ENCODE data around the gene ST14. TPM values are rescaled to one million over a fixed set of nuclear protein-coding genes. Genes with fewer than 3 reads are reported as not detected.

The ST14 gene
- total and polyA plus RNA-seq, 12 donors: 0.30 to 5.7 (median 0.67) TPM

- 74 to 77% methylated on average over 1 of the region's 1 CpG for whole genome bisulfite sequencing, 2 donors
Observed at GRCh38 chr11:130151196-130151595, 8.4 kb upstream of the ST14 start.

GRCh38 chr11:130156108-130157022 lies 3.2 kb upstream of the ST14 start:
- no peak for TF ChIP-seq CTCF (IDR thresholded peaks at IDR 0.05)
- DNase-seq (no peak), ATAC-seq (peak in 1 of 8 donors; percentile 42)
- Histone ChIP-seq H3K36me3 (no peaks in the 10 kb centered on the region), H3K27me3 (peaks cover 12 to 39% (median 30%) of the 10 kb centered on the region in 7 donors), H3K4me3 (no peak overlapping the region), H3K27ac (no peak overlapping the region), H3K4me1 (peaks cover 0 to 38% (median 10%) of the 10 kb centered on the region in 9 donors), H3K9me3 (no peaks in the 10 kb centered on the region)
- 87 to 90% methylated on average over 11 of the region's 11 CpGs for WGBS, 2 donors
- intact Hi-C loops (cut with DNase I): no loop called here

More at GRCh38 chr11:130151196-130151595, 8.4 kb upstream of the ST14 start:
- Histone ChIP-seq H3K27me3 (no peaks in the 10 kb centered on the region), H3K4me1 (peaks cover 3 to 35% (median 9%) of the 10 kb centered on the region in 9 donors), H3K9me3 (no peaks in the 10 kb centered on the region), H3K4me3 (no peak overlapping the region), H3K27ac (no peak overlapping the region), H3K36me3 (peaks cover 0 to 9% (median 0%) of the 10 kb centered on the region in 9 donors)
- DNase-seq: no peak
- intact Hi-C loops (cut with DNase I): no loop called here
- no peak for ATAC-seq
- no peak for TF ChIP-seq CTCF (IDR thresholded peaks at IDR 0.05)

- peaks cover 0 to 46% (median 10%) of the 10 kb centered on the region in 9 donors for H3K4me1 ChIP-seq
- no peak for DNase-seq
- H3K27ac ChIP-seq: no peak overlapping the region
- peaks cover 12 to 45% (median 34%) of the 10 kb centered on the region in 7 donors for H3K27me3 ChIP-seq
- ATAC-seq: no peak
- 79 to 81% methylated on average over 8 of the region's 8 CpGs for WGBS, 2 donors
- TF ChIP-seq CTCF (IDR thresholded peaks at IDR 0.05): no peak
- no peaks in the 10 kb centered on the region for H3K9me3 ChIP-seq
- H3K36me3 ChIP-seq: no peaks in the 10 kb centered on the region
- intact Hi-C loops (cut with DNase I): no loop called here
- no peak overlapping the region for H3K4me3 ChIP-seq
Observed at GRCh38 chr11:130157101-130157500, 2.5 kb upstream of the ST14 start.

- H3K4me3 ChIP-seq: no peak overlapping the region
- no peaks in the 10 kb centered on the region for H3K9me3 ChIP-seq
- H3K36me3 ChIP-seq: no peaks in the 10 kb centered on the region
- peaks cover 12 to 50% (median 37%) of the 10 kb centered on the region in 7 donors for H3K27me3 ChIP-seq
- ATAC-seq: no peak
- H3K27ac ChIP-seq: no peak overlapping the region
- WGBS, 2 donors: 79 to 86% methylated on average over 3 of the region's 3 CpGs
- TF ChIP-seq CTCF (IDR thresholded peaks at IDR 0.05): no peak
- DNase-seq: no peak
- intact Hi-C loops (cut with DNase I): no loop called here
- H3K4me1 ChIP-seq: peaks cover 0 to 53% (median 10%) of the 10 kb centered on the region in 9 donors
Observed at GRCh38 chr11:130157840-130158239, 1.7 kb upstream of the ST14 start.

Data from heart right ventricle (tissue), 16 donors.